ENCODE measurements around the gene ZNF462.
"Not testable (repeated sequence)": the region's sequence is repeated elsewhere in the genome, so short reads cannot be mapped to it uniquely, and the experiment has no call there.

ZNF462 gene

DNA sequence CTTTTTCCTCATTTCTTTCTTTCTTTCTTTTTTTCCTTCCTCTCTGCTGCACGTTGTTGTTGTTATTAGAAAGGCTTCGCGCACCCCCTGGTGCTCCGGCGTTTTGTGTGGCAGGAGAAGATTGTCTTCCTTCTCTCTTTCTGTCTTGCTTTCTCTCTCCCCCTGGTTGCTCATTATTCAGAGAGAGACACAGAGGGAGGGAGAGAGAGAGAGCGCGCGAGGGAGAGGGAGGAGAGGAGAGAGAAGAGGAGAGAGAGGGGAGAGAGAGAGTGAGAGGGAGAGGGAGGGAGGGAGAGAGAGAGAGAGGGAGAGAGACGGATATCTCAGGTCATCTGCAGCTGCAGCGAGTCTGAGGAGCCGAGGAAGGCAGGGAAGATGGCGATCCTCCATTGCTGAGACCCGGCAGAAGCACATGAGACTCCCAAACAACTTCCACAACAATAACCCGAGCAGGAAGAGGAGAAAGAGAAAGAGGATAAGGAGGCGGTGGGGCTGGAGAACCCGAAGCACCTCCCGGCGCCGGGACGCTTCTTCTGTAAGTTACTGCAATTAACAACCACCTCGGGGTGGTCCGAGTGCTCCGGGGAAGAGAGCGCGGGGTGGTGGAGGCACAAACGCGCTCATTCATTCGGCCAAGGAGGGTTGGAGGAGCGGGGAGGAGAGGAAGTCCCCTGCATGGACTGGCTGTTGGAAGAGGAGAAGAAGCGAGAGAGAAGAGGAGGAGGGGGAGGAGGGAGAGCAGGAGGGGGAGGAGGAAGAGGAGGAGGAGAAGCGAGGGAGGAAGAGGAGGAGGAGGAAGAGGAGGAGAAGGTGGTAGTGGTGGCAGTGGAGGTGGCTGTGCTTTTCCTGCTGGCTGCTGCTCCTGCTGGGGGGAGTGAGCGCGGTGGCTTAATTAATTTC, at the start of gene ZNF462:
Gene ZNF462 (plus strand): TSS at position 346 of the 900 bp plus-strand sequence. CDS start 60,218 bp downstream, outside the sequence.
- DNase-seq = no peak

GRCh38 chr9:106816524-106816923, 46.4 kb upstream of the ZNF462 start:
- DNase-seq = no peak

DNA sequence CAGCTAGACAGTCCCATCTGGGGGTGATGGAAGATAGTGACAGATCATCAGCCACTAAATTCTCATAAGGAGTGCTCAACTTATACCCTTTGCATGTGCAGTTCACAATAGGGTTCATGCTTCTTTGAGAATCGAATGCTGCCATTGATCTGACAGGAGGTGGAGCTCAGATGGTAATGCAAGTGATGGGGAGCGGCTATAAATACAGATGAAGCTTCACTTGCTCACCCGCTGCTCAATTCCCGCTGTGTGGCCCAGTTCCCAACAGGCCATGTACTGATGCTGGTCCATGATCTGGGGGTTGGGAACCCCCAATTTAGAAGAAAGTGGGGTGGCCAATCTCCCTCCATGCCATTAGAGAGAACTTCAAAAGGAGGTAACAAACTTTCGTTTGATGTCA, 44.9 kb upstream of the ZNF462 start:
- DNase-seq = no peak

- no peak for DNase-seq
Observed at GRCh38 chr9:106820866-106821265, 42.1 kb upstream of the ZNF462 start.

DNA sequence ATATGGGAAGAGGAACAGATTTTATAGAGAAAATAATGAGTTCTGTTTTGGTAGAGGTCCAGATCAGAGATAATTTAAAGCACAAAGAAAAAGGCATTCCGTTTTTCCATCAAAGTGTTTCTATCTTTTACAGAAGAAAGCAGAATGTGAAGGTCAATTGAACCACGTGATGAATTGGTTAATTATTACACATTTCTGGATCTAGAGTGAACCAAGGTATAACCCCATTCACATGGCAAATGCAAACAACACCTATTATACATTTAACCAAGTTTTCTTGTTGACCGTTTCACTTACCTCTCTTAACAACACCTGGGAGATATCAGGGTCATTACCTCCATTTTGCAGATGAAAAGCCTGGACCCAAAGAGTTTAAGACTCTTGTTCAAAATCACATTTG, 34.9 kb upstream of the ZNF462 start:
- no peak for DNase-seq

DNA sequence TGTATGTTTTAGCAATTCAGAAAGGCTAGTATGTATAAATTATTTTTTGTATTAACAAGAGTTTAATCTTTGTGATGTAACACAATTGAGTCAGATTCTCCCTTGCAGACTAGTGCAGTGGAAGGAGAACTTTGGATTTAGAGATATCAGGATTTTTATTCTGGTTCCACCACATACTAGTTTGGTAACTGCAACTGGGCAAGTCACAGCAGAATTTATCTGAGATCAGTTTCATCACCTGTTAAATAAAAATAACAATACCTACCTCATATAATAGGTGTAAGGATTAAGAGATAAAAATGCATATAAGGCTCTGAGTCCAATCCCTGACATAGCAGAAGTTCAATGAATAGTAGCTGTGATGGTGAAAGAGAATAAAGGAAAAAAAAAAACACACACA, 34.0 kb upstream of the ZNF462 start:
- DNase-seq = no peak

DNA sequence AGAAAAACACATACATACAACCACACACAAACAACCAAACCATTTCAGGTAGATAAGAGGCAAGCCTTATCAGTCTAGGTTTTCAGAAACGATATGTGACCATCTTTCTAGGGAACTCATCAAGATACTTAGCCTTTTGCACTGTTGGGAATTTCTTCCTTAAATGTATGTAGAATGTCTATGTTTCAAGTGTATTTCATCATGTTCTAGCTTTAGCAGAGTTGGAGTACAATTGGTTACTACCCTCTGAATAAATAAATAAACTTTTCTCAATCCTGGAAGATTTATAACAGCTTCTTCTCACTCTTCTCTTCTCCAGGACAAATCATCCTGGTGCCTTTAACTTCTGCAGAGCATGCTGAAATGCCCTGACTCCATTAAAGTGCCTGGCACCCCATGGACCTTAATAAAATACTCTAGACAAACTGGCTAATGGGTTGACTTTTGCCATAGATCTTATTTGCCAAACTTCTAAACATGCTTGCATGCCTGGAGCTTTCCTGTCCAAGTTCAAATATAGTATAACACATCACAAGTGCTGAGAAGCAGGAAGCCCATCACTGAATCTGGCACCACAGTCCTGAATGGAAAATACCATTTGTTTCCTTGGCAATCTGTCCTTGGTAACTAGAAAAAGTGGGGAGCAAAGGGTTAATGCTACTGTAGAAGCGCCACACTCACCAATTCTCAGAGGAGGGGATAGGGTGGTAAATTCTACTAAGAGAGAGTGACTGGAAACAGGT, 33.1 kb upstream of the ZNF462 start:
- DNase-seq = no peak

GRCh38 chr9:106830527-106831150, 32.3 kb upstream of the ZNF462 start:
- DNase-seq = no peak

DNA sequence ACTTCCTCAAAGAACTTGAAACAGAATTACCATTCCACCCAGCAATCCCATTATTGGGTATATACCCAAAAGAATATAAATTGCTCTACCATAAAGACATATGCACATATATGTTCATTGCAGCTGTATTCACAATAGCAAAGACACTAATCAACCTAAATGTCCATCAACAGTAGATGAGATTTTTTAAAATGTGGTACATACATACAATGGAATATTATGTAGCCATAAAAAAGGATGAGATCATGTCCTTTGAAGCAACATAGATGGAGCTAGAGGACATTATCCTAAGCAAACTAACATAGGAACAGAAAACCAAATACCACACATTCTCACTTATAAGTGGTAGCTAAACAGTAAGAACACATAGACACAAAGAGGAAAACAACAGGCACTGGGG, 28.1 kb upstream of the ZNF462 start:
- no peak for DNase-seq

GRCh38 chr9:106835840-106836239, 27.1 kb upstream of the ZNF462 start:
- no peak for DNase-seq

DNA sequence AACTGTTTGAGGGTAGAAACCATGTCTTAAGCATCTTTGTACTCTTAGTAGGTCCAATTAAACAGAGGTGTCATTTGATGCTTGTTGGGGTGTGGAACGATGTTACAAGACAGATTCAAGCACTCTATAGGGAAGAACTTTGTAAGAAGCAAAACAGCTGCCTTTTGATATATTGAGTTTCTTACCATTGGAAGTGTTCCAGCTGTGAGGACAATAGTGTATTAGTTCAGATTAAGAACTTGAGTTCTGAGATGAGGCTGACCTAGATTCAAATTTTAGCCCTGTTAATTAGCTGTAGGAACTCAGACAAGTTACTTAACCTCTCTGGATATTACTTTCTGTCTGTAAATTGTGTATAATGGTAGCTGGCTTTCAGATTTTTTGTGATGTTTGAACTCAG, 19.6 kb upstream of the ZNF462 start:
- no peak for DNase-seq

GRCh38 chr9:106846307-106846706, 16.7 kb upstream of the ZNF462 start:
- DNase-seq = no peak

- DNase-seq = no peak
Observed at GRCh38 chr9:106846857-106847256, 16.1 kb upstream of the ZNF462 start.

DNA sequence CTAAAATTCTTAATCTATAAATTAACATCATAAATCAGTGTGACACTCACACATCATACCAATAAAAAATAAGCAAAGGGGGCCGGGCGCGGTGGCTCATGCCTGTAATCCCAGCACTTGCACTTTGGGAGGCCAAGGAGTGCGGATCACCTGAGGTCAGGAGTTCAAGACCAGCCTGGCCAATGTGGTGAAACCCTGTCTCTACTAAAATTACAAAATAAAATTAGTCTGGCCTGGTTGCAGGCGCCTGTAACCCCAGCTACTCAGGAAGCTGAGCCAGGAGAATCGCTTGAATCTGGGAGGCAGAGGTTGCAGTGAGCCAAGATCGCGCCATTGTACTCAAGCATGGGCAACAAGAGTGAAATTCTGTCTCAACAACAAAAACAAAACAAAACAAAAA, 11.3 kb upstream of the ZNF462 start:
- not testable (repeated sequence) for DNase-seq

DNA sequence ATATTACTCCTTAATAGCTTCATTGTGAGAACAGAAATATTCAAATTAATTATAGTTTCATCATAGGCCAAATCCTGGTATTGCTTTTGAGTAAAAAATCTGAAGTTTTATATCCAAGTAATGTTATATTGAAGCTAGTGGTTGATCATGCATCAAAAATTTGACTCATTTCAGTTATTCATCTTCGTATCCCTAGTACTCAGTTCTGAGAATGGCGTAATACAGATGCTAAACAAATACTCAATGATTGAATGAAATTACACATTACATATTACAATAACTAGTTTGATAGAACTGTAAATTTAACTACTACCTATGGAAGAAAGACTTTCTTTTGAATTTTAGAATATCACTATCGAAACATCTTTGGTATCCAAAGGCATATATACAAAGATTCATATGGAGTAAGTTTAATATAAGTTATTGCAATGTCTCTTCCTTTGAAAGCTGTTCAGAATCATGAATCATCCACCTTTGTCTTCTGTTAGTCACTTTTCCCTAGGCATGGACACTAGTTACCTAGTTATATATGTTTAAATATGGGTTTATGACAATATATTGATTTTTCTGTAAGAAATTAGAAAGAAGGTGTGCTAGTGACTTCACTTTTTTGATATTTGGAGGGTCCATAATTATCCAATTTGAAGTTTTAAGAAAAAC, 5.0 kb upstream of the ZNF462 start:
- no peak for DNase-seq

DNA sequence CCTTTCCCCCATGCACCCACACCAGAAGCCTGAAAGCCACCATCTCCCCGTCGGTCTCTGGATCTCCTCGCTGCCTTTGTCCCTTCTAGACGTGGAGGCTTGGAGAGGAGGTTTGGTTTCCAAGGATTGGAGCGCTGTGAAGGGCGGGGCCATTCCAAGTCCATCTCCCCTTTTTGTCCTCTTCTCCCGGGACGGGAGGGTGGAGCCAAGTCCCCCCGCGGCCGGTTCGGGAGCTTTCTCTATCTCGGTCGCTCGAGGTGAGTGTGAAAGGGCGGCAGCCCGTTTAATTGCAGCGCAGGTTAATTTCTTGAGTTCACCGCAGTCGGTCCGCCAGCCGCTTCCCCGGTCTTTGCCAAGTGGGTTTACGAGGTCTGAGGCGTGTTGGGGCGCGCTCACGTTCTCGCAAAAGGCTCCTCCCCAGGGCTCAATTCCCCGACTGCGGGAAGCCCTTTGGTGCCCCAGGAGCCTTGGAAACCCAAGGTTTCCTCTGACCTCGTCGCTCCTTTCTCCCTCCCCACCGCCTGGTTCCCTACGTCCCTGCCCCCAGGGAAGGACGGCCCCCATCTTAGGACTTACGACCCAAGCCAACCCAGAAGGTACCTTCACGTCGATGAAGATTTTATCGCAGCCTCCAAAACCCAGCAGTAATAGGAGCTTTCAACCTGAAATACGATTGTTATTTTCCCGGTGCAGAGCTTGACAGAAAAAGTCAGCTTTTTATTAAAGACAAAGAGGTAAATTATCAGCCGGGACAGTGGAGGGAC, 2.8 kb upstream of the ZNF462 start:
- DNase-seq = no peak

- no peak for DNase-seq
Observed at GRCh38 chr9:106860721-106861639, 2.0 kb upstream of the ZNF462 start.

GRCh38 chr9:106861640-106862109, 1.3 kb upstream of the ZNF462 start:
- DNase-seq = no peak

GRCh38 chr9:106862110-106862820, 701 bp upstream of the ZNF462 start:
- DNase-seq = no peak

Data from stimulated activated CD4-positive, alpha-beta T cell treated with anti-CD3 and anti-CD28 coated beads, Interleukin-2, amount 100 ng/mL, for 24 hours (primary cell).